Measurements from ENCODE around the gene ZFHX2.

ZFHX2 gene

GRCh38 chr14:23532658-23533057 is 18.9 kb downstream of the ZFHX2 start:
- in situ Hi-C loops (cut with HindIII; ENCODE audit: low pct_ligation_motif_present, low pct_unique_long_range_greater_than_20kb, low sequenced_read_pairs): no loop called here
- DNase-seq: no peak

GRCh38 chr14:23531391-23531790 is 20.2 kb downstream of the ZFHX2 start:
- DNase-seq: no peak
- in situ Hi-C loops (cut with HindIII; ENCODE audit: low pct_ligation_motif_present, low pct_unique_long_range_greater_than_20kb, low sequenced_read_pairs): no loop called here

- no peak for DNase-seq
- in situ Hi-C loops (cut with HindIII; ENCODE audit: low pct_ligation_motif_present, low pct_unique_long_range_greater_than_20kb, low sequenced_read_pairs): no loop called here
Measured at GRCh38 chr14:23530375-23531055, 21.1 kb downstream of the ZFHX2 start.

- in situ Hi-C loops (cut with HindIII; ENCODE audit: low pct_ligation_motif_present, low pct_unique_long_range_greater_than_20kb, low sequenced_read_pairs): no loop called here
Measured at GRCh38 chr14:23529016-23529415, 22.5 kb downstream of the ZFHX2 start.

DNA sequence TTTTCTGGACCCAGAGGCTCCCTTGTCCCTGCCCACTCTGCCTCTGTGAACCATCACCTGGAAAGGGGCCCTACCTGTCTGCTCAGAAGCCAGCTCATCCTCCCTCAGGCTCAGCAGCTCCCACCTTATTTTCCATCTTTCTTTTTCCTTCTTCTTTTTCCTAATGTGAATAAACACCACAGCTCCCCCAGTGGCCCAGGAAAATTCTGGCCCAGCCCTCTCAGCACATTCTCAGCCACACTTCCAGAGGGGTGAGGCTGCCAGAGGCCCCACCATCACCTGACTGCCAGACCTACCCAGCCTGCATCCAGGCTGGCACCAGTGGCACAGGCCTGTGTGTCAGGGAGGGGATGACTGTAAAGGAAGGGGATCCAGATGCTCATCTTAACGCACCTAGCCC is 23.0 kb downstream of the ZFHX2 start:
- no peak for DNase-seq
- in situ Hi-C loops (cut with HindIII; ENCODE audit: low pct_ligation_motif_present, low pct_unique_long_range_greater_than_20kb, low sequenced_read_pairs): no loop called here

More at GRCh38 chr14:23529016-23529415, 22.5 kb downstream of the ZFHX2 start:
- no peak for DNase-seq

- in situ Hi-C loops (cut with HindIII; ENCODE audit: low pct_ligation_motif_present, low pct_unique_long_range_greater_than_20kb, low sequenced_read_pairs): no loop called here
- DNase-seq: no peak
Measured at GRCh38 chr14:23525611-23526010, 26.0 kb downstream of the ZFHX2 start.

DNA sequence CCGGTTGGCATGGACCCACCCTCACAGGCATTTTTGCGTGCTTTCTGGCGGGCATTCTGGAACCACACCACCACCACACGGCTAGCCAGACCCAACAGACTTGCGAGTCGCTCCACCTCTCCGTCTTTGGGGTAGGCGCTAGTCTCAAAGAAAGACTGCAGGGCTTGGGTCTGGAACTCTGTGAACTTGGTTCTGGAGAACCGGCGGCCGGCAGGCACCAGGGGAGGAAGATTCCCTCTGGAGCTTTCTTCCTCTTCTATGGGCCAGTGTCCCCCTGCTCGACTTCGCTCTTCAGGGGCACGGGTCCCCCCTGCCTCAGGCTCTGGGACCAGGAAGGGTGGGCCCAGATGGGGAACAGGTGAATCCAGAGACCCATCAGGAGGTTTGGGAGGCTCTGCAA is 26.6 kb downstream of the ZFHX2 start:
- in situ Hi-C loops (cut with HindIII; ENCODE audit: low pct_ligation_motif_present, low pct_unique_long_range_greater_than_20kb, low sequenced_read_pairs): no loop called here
- DNase-seq: no peak

- in situ Hi-C loops (cut with HindIII; ENCODE audit: low pct_ligation_motif_present, low pct_unique_long_range_greater_than_20kb, low sequenced_read_pairs): no loop called here
- no peak for DNase-seq
Measured at GRCh38 chr14:23523229-23524016, 28.1 kb downstream of the ZFHX2 start.

DNA sequence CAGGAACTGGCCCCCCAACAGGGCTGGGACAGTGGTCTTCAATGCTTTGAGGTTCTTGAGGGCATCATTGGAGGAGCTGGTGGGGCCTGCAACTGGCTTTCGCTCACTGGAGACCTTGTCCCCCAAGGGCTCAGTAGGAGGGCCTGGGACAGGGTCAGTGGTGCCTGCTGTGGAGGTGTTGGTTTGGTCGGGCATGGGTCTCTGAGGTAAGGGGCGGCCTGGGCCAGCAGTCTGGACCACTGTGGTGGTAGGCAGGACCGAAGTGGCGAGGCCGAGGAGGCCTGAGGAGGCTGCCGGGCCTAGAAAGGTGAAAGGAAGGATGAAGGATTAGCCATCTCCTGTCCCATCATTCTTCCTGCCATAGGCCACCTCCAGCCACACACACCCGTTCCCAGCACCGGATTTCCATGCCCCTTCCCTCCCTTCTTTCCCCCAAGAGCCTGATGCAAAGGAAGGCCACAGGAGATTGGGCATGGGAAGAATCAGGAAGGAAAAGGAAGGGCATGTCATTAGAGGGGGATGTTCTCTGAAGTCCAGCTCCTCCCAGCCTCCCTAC is 28.8 kb downstream of the ZFHX2 start:
- no peak for DNase-seq
- in situ Hi-C loops (cut with HindIII; ENCODE audit: low pct_ligation_motif_present, low pct_unique_long_range_greater_than_20kb, low sequenced_read_pairs): no loop called here

DNA sequence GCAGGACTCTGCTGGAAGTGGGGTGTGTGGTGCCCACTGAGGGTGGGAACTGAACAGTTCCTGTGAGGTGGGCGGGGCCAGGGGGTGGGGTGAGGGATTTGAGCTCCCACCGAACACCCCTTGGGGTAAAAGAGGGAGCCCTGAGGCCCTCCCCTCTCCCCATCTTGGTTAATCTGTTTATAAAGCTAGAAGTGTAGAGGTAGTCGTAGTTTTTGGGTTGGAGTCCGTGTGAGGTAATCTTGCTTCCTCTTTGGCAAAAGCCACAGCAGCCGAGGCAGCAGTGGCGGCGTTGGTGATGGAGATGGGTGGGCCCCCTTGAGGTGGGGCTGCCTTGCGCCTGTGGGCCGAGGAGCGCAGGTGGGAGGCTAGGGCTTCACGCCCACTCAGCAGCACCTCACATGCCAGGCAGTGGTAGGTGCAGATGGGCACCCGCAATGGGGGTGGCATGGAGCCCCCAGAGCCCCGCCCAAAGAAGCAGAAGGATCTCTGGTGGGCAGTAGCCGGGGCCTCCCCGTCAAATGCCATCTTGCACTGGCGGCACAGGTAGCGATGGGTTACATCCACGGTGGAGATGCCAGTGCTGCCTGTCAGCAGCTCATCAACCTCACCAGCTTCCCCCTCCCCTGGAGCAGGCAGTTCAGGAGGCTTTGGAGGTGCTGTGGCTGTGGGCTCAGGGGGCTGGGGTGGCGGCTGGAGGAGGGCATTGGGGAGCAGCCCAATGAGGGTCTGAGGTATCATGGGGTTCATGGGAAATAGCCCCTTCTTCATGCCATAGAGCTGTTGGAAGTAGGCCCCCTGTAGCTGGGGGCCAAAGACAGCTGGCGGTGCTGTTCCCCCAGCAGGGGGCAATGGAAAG is 29.6 kb downstream of the ZFHX2 start:
- no peak for DNase-seq
- in situ Hi-C loops (cut with HindIII; ENCODE audit: low pct_ligation_motif_present, low pct_unique_long_range_greater_than_20kb, low sequenced_read_pairs): no loop called here

GRCh38 chr14:23520899-23521533 is 30.5 kb downstream of the ZFHX2 start:
- DNase-seq: no peak
- in situ Hi-C loops (cut with HindIII; ENCODE audit: low pct_ligation_motif_present, low pct_unique_long_range_greater_than_20kb, low sequenced_read_pairs): no loop called here

DNA sequence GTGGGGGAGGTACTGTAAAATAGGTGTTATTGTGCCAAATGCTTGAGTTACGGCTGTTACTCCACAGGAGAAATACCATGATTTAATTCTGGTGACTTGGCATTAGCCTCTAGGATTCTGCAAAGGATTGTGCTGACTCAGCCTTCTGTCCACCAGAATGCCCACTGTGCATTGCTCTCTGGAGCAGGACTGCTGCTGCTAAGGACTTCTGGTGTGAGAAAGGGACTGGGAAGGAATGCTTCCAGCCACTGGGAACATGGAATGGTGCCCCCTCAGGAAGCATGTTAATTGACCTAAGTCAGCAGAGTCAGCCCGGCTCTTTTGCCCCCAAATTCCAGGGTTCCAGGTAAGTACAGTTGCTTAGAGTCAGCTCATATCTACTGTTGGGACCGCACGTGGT is 32.9 kb downstream of the ZFHX2 start:
- DNase-seq: no peak
- in situ Hi-C loops (cut with HindIII; ENCODE audit: low pct_ligation_motif_present, low pct_unique_long_range_greater_than_20kb, low sequenced_read_pairs): no loop called here

GRCh38 chr14:23517650-23518326 is 33.8 kb downstream of the ZFHX2 start:
- no peak for DNase-seq
- in situ Hi-C loops (cut with HindIII; ENCODE audit: low pct_ligation_motif_present, low pct_unique_long_range_greater_than_20kb, low sequenced_read_pairs): no loop called here

- no peak for DNase-seq
- in situ Hi-C loops (cut with HindIII; ENCODE audit: low pct_ligation_motif_present, low pct_unique_long_range_greater_than_20kb, low sequenced_read_pairs): no loop called here
Measured at GRCh38 chr14:23514644-23514957, 37.0 kb downstream of the ZFHX2 start.

DNA sequence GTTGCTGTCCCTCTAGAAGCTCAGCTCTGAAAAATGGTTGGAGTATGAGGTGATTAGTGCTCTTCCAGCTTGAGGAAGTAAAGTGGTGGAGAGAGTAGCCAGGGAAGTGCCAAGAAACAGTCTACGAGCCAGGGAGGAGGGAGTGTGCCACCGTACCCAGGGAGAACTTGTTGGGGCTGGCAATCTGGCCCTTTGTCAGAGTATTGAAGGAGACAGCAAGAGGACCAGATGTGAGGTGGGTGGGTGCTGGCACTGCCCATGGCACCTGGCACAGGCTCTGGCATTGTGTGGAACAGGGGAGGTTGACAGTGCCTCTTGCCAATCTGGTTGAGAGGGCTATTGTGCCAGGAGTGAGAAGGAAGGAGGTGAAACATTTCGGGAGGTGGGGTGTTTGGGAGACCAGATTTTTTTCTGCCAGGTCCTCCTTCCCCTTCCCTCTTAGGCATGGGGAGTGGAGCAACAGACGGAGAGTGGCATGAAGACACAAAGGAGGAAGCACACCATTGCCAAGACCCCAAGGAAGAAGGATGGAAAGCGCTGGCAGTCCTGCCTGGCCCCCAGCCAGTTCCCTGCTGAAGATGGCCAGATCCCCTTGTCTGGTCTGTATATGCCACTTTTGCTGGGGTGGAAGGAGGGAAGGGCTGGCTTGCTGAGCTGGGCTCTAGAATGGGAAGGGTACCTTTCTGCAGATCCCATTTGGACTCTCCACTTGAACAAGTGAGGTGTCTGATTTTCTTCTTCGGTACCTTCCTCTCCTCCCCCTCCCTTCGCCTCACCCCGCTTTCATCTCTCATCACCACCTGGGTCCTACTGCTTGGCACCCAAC is 37.5 kb downstream of the ZFHX2 start:
- in situ Hi-C loops (cut with HindIII; ENCODE audit: low pct_ligation_motif_present, low pct_unique_long_range_greater_than_20kb, low sequenced_read_pairs): no loop called here
- no peak for DNase-seq

GRCh38 chr14:23513005-23513817 is 38.4 kb downstream of the ZFHX2 start:
- DNase-seq: no peak
- in situ Hi-C loops (cut with HindIII; ENCODE audit: low pct_ligation_motif_present, low pct_unique_long_range_greater_than_20kb, low sequenced_read_pairs): no loop called here

- in situ Hi-C loops (cut with HindIII; ENCODE audit: low pct_ligation_motif_present, low pct_unique_long_range_greater_than_20kb, low sequenced_read_pairs): no loop called here
- DNase-seq: no peak
Measured at GRCh38 chr14:23512156-23512555, 39.4 kb downstream of the ZFHX2 start.
